ELR (cell line): ENCODE data around the gene LEKR1.
"Not testable (repeated sequence)": the region's sequence is repeated elsewhere in the genome, so short reads cannot be mapped to it uniquely, and the experiment has no call there.

Source experiments
- DNase-seq: peaks from one replicate; pipeline ENCODE4 v3.0.0-alpha.2; 2015; ENCODE audit warnings: low read depth

The LEKR1 gene

DNA sequence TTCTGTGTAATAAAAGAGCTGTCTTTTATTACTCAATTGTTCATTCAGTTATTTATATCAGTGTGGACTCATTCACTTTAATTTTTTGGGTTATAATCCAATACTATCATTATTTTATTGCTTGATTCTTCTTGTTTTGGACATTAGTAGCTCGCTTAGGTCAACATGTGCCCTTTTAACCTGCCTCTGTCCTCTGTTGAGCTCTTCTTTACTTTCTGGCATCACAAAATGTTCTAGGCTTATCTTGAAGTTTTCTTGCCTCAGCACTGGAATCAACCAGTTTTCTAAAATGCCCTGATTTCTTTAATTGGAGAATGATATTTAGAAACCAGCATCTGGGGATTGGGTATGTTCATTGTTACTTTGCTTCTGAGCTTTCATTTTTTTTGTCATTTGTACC lies 82.2 kb downstream of the LEKR1 start:
- no peak for DNase-seq

- DNase-seq: no peak
Measured at GRCh38 chr3:156910022-156910421, 83.9 kb downstream of the LEKR1 start.

DNA sequence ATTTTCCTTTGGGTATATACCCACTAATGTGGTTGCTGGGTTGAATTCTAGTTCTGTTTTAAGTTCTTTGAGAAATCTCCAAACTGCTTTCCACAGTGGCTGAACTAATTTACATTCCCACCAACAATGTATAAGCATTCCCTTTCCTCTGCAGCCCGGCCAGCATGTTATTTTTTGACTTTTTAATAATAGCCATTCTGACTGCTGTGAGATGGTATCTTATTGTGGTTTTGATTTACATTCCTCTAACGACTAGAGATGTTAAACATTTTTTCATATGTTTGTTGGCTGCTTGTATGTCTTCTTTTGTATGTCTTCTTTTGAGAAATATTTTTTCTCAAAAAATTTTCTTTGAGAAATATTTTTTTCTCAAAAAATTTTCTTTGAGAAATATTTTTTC lies 84.7 kb downstream of the LEKR1 start:
- peak; percentile 28 for DNase-seq

DNA sequence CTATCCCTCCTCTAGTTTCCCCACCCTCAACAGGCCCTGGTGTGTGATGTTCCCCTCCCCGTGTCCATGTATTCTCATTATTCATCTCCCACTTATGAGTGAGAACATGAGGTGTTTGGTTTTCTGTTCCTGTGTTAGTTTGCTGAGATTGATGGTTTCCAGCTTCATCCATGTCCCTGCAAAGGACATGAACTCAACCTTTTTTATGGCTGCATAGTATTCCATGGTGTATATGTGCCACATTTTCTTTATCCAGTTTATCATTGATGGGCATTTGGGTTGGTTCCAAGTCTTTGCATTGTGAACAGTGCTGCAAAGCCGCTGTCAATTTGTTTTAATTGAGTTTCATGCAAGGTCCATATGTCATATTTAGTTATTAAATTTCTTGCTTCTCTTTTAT lies 88.1 kb downstream of the LEKR1 start:
- DNase-seq: not testable (repeated sequence)

- no peak for DNase-seq
Measured at GRCh38 chr3:156915372-156915771, 89.2 kb downstream of the LEKR1 start.

GRCh38 chr3:156918746-156919145 lies 92.6 kb downstream of the LEKR1 start:
- peak; percentile 52 for DNase-seq

DNA sequence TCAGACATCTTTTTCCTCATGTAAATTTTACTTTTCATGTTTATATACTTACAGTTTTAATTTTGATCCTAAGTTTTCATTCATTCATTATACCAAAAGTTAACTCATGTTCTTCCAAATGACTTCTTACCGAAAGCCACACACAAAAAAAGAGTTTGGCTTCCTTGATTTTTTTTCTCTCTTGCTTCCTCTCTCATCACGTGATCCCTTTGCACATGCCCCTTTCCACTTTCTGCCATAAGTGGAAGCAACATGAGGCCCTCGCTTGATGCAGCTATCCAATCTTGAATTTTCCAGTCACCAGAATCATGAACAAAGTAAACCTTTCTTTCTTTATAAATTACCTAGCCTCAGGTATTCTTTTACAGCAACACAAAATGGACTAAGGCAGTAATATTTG lies 93.7 kb downstream of the LEKR1 start:
- DNase-seq: no peak

- DNase-seq: no peak
Measured at GRCh38 chr3:156920399-156920798, 94.2 kb downstream of the LEKR1 start.

GRCh38 chr3:156923349-156923748 lies 97.2 kb downstream of the LEKR1 start:
- no peak for DNase-seq

- DNase-seq: no peak
Measured at GRCh38 chr3:156938724-156939123, 112.6 kb downstream of the LEKR1 start.

DNA sequence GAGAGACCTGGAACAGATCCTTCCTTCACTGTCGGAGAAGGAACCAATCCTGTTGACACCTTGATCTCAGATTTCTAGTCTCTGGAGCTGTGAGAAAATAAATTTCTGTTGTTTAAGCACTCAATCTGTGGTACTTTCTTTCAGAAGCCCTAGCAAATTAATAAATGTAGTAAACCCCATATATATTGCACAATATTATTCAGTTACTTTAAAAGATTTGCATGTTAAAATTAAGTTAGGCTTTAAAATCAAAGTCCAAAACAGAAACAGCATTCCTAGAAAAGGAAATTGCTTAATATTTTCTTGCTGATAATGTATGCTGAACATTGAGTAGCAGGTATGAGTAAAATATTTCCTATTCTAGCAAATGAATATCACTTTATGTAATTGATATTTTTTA lies 113.2 kb downstream of the LEKR1 start:
- no peak for DNase-seq

- DNase-seq: no peak
Measured at GRCh38 chr3:156941311-156941710, 115.2 kb downstream of the LEKR1 start.

DNA sequence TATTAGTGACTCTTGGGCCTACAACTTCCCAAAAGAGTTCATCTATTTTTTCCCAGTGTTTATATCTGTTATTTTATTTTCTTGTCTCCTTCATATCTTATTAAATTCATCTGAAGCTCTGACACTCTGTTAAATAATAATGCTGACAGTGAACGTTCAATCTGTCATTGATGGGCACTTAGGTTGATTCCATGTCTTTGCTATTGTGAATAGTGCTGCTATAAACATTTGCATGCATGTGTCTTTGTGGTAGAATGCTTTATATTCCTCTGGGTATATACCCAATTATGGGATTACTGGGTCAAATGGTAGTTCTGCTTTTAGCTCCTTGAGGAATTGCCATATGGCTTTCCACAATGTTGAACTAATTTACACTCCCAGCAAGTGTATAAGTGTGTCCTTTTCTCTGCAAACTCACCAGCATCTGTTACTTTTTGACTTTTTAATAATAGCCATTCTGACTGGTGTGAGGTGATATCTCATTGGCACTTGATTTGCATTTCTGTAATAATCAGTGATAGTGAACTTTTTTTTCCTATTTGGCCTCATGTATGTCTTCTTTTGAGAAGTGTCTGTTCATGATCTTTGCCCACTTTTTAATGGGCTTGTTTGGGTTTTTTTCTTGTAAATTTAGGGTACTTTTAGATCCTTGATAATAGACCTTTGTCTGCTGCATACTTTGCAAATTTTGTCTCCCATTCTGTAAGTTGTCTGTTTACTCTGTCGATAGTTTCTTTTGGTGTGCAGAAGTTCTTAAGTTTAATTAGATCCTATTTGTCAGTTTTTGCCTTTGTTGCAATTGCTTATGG lies 122.5 kb downstream of the LEKR1 start:
- no peak for DNase-seq

- DNase-seq: no peak
Measured at GRCh38 chr3:156952011-156952410, 125.9 kb downstream of the LEKR1 start.

- no peak for DNase-seq
Measured at GRCh38 chr3:156957715-156958114, 131.6 kb downstream of the LEKR1 start.

DNA sequence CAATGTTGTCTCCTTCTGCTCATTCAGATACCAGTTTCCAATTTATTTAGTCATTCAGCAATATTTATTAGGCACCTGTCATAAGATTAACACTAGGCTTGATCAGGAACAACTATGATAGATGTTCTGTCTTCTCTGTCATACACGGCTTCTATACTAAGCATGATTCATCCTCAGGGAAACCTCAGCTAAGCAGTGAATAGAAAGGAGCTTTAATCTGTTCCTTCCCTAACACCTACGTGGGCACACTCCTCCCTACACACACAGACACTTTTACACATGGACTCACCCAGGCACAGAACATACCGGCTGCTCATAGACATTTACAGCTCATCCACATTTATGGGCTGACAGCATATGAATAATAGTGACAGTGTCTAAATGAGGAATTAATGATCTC lies 136.9 kb downstream of the LEKR1 start:
- DNase-seq: no peak

GRCh38 chr3:156964577-156964976 lies 138.4 kb downstream of the LEKR1 start:
- no peak for DNase-seq

GRCh38 chr3:156966349-156966748 lies 140.2 kb downstream of the LEKR1 start:
- not testable (repeated sequence) for DNase-seq

DNA sequence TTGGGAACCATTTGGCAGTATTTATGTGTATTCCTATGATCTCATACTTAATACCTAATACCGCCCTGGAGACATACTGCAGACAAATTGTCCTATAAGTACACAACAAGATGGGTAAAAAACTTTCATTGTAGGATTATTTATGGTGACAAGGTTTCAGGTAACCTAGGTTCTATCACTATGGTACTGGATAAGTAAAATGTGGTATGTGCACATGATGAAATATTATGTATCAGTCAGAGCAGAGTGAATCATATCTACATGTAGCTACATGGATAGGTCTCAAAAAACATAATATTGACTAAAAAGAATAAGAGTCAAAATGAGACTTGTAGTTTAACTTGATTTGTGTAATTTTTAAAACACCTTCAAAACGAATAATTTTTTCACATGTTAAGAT lies 147.8 kb downstream of the LEKR1 start:
- DNase-seq: no peak

DNA sequence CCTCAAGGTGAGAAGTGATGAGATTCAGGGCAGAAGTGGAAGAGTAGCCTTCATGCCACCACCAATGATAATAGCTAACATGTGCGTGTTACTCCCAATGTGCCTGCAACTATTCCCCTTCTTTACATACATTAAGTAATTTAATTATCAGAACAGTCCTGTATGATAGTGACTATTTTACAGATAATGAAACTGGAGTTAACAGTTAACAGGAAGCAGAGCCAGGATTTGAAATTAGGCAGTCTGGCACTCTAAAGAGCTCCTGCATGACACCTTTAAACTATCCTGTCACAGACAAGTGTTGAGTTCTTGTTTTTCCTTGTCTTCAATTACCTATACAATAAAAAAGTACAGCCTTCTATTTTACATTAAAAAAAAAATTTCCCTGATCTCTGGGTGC lies 148.8 kb downstream of the LEKR1 start:
- no peak for DNase-seq

DNA sequence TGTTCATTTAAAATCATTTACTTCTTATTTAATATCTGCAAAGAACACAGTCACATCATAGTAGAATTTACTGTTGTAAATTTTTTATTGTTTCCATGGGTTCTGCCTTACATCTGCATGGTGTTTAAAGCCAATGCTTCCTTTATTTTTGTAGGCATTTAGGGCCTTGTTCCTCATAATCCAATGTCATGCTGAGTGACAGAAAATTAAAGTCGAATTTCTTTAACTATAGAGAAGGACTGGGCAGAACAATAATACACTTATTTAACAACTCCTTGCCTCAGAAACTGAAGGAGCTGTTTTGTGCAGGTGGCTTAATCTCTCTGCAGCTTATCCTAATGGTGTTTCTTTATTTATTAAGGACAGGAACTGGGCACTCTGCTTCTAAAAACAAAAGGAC lies 149.6 kb downstream of the LEKR1 start:
- DNase-seq: no peak

- no peak for DNase-seq
Measured at GRCh38 chr3:156976933-156977332, 150.8 kb downstream of the LEKR1 start.

DNA sequence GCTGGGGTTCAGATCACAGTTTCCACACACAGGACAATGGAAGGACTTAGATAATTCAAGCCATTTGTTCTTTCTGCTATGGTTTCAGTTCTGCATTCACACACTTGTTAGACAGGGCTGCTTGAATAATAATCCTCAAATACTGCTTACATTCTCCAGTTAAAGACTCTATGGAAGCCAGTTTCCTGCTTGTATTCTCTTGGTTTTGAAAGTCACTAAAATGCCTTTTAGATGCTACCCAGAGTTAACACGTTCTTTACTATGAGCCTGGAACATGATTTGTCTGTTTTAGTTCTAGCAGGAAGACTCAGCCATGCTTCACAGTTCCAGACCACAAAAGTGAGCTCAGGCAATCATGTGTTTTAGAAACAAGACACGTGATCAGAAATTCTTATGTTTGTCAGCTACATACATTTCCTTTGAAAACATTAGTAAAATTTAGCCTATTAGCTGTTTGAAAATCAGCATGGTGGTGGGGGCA lies 152.4 kb downstream of the LEKR1 start:
- DNase-seq: peak; percentile 24

DNA sequence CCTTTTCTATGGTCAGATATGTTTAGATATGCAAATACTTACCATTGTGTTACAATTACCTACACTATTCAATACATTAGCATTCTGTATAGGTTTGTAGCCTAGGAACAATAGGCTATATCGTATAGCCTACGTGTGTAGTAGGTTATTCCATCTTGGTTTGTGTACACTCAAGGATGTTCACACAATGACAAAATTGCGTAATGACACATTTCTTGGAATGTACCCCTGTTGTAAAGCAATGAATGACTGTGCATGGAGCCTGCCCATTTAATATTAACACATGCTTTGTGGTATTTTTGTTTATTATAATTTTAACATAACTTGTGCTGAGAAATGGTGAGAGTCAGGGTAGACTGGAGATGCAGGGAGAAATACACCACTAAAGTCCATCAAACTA lies 154.9 kb downstream of the LEKR1 start:
- DNase-seq: peak; percentile 29
